Choroid plexus epithelial cell (primary cell): ENCODE data around the gene FLACC1.

ENCODE experiments used
- DNase-seq: peaks from one replicate; pipeline ENCODE4 v3.0.0-alpha.2; 2010; ENCODE audit warnings: low read depth
- H3K4me3 ChIP-seq: 2 replicates; pipeline ENCODE4 v1.5.1; 2011; ENCODE audit warnings: low read depth, mild to moderate bottlenecking, control low read depth, low read length, moderate library complexity
- TF ChIP-seq, protein P1 (sequence below): conservative IDR thresholded peaks from 2 replicates; pipeline ENCODE4 v1.5.1; 2011; ENCODE audit warnings: low read depth, mild to moderate bottlenecking, control low read depth, inconsistent platforms, low read length, moderate library complexity

The FLACC1 gene

DNA sequence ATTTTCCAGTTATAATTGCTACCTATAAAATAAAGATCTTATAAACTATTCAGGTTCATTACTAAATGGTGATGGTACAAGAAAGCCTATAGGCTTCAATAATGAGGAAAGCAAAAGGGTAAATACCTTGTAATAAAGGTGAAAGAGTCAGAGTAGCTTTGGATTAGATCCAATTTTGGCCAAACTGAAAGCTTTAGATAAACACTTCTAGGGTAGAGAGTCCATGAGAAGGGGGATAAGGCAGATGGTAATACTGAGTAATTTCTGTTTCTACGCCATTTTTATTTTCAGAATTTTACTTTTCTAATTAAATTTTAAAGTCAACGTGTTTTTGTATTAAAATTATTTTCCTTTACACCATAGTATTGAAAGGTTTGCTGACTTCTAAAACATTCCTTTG lies 87.4 kb downstream of the FLACC1 start:
- TF ChIP-seq, protein P1, sequence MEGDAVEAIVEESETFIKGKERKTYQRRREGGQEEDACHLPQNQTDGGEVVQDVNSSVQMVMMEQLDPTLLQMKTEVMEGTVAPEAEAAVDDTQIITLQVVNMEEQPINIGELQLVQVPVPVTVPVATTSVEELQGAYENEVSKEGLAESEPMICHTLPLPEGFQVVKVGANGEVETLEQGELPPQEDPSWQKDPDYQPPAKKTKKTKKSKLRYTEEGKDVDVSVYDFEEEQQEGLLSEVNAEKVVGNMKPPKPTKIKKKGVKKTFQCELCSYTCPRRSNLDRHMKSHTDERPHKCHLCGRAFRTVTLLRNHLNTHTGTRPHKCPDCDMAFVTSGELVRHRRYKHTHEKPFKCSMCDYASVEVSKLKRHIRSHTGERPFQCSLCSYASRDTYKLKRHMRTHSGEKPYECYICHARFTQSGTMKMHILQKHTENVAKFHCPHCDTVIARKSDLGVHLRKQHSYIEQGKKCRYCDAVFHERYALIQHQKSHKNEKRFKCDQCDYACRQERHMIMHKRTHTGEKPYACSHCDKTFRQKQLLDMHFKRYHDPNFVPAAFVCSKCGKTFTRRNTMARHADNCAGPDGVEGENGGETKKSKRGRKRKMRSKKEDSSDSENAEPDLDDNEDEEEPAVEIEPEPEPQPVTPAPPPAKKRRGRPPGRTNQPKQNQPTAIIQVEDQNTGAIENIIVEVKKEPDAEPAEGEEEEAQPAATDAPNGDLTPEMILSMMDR, result no peak
- no peak for DNase-seq
- H3K4me3 ChIP-seq, result no peak overlapping the region

DNA sequence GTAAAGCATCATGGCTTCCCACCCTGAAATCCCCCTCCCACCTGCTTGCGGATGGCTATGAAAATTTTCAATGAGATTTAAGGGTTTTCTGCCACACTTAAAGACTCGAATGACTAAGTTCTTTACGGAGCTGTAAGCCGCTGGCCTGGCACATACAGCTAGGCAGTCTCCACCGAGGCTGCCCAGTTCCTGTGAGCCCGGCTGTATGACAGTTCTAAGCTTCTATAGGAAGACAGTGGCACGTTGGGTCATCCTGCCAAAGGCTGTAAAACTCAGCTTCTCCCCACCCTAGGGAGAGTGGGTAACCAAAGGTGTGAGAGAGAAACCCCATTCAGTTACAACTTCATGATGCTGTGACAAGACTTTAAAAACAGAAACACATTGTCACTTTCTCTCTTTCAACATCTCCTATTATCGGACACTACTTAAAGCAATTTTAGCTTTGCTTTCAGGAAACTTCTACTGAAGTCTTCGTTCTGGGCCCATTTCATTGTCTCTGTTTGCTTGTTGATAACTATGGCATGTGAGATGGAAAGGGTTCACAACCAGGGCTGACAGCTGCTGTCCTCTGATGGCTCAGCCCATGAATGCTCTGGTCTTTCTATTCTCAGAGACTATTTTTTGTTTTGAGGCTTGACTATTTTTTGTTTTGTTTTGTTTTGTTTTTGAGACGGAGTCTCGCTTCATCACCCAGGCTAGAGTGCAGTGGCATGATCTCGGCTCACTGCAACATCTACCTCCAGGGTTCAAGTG lies 89.7 kb downstream of the FLACC1 start:
- TF ChIP-seq, protein P1, result no peak
- no peak for DNase-seq
- H3K4me3 ChIP-seq, result no peak overlapping the region

DNA sequence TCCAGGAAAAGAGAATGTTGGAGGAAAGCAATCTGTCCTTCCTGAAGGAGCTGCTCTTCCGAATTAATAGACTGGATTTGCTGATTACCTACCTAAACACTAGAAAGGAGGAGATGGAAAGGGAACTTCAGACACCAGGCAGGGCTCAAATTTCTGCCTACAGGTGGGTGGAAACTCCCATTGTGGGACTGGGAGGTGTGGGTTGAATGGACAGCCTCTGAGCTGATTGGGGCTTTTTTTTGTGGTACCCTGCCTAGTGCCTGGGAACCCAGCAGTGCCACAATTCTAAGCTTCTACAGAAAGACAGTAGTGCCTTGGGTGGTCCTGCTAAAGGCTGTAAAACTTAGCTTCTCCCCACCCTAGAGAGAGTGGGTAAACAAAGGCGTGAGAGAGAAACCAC lies 90.5 kb downstream of the FLACC1 start:
- no peak for DNase-seq
- TF ChIP-seq, protein P1, result no peak
- no peak overlapping the region for H3K4me3 ChIP-seq

DNA sequence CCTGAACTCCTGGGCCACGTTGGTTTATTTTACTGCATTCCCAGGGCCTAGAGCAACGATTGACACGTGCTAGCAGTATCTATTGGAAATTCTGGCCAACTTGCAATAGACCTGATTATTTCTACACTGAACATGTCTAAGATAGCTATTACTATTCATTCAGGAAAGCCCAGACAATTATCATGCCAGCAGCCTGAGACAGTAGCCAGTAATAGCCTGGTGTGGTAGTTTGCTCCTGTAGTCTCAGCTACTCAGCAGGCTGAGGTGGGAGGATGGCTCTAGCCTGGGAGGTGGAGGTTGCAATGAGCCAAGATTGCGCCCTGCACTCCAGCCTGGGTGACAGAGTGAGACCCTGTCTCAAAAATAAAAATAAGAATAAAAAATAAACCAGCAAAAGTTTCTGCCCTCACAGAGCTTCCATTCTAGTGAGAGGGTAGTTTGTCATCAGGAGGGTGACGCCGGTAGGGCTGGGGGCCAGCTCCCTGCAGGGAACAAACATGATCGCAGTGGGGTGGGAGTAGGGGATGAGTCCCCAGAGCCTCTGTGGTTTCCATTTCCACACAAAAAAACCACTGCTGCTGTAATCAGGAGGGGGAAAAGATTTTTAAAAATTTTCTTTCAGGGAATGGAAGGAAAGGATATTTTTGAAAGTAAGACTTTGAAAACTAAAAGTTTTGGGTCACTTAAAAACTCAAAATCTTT lies 92.5 kb downstream of the FLACC1 start:
- no peak for DNase-seq
- H3K4me3 ChIP-seq, result no peak overlapping the region
- TF ChIP-seq, protein P1, result no peak

DNA sequence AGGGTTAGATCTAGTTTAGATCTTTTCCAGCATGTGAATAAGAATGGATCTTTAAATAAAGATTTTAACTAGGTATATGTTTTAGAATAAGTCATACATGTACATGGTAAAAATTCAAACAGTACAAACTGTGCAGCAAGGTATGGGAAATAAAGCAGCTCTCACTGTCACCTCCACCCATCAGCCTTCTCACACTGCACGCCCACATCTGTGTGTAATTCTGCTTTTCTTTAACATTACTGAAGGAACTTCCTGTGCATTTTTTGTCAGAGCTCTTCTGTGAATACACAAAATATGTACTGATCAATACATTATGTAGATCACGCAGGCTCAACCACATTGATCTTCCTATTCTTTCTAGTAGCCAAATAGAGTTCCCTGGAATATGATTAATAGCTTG lies 93.4 kb downstream of the FLACC1 start:
- no peak for DNase-seq
- TF ChIP-seq, protein P1, result no peak
- H3K4me3 ChIP-seq, result no peak overlapping the region

DNA sequence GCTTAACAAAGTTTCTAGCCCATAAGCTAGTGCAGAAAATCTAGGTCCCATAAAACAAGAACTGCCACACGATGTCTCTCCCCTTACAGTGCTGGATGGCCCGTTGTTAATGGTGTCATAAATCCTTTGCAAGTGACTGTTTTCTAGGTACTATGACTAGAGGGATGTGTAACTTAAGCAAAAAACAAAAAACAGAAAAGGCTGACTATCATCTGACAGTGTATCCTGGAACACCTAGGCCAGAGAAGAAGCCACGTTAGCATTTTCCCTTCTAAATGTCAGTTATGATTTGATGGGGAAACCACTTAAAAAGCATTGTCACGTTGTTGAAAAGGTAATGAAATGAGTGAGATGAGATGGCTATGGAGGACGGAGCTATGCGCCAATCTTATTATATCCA lies 94.4 kb downstream of the FLACC1 start:
- TF ChIP-seq, protein P1, result no peak
- DNase-seq, result no peak
- no peak overlapping the region for H3K4me3 ChIP-seq
